Smooth muscle cell of the umbilical artery (primary cell): ENCODE results near the gene C13orf42. TPM values are rescaled to one million over a fixed set of nuclear protein-coding genes. Genes with fewer than 3 reads are reported as not detected.

Source experiments
- total RNA-seq: library from RNA; depleted of rRNA; stranded (reverse); fragments of >200 nt; gene quantifications from 2 replicates; pipeline ENCODE4 v1.2.3, GENCODE V29; 2014

The C13orf42 gene
- total RNA-seq: not detected in 2 replicates

DNA sequence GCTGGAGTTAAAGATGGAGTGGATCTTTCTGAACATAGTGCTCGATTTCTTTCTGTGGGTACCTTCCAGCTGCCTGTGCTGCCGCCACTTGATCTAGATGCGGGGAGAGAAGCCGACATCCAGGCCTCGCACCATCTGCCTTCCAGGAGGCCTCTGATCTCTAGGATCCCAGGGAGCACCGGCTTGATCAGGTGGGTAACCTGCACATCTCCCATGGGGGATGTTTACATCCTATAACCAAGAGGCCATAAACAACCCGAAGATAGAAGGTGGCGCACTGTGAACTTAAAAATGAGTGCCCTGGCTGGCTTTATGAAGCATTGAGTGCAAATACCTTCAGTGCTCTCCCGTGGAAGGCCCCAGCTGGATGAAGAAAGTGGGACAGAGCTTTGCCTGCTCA lies at the start of gene C13orf42:
TSS of gene C13orf42 (minus strand) at position 101 of the 400 bp plus-strand sequence. CDS start at position 36, 65 bp downstream.

Other genes starting within 250 kb of the C13orf42 start
- 29.4 and 35.0 TPM in 2 replicates for gene RNASEH2B, start 201.5 kb downstream of the C13orf42 start, total RNA-seq
- gene FAM124A, start 111.1 kb upstream of the C13orf42 start, total RNA-seq: 0.14 and 1.2 TPM in 2 replicates
- gene SERPINE3, start 228.4 kb upstream of the C13orf42 start, total RNA-seq: 0.05 TPM in 1 of 2 replicates, not detected in the other